Esophagus mucosa (tissue), 1 donor: ENCODE data around the gene C14orf119. TPM values are rescaled to one million over a fixed set of nuclear protein-coding genes. Genes with fewer than 3 reads are reported as not detected.

Experiments used
- ATAC-seq: fragments of 200-7000 bp; cut with Tn5 transposase; one replicate; pipeline ENCODE4 v1.9.1; 2020
- total RNA-seq: library from RNA; stranded (reverse); gene quantifications from one replicate; pipeline ENCODE4 v1.2.4, GENCODE V29; 2023
- donor health status: DM: yes; HTN: yes; CAD: no.

Gene C14orf119
- 34.7 TPM for total RNA-seq

- ATAC-seq, result peak; percentile 97
These were observed at the start of gene C14orf119 for GRCh38 chr14:23095196-23096108. Gene C14orf119, plus strand, starts transcription at chr14:23095505. Its CDS starts 2,154 bp downstream, at chr14:23097659.

GRCh38 chr14:23047034-23047634, 48.2 kb upstream of the C14orf119 start:
- peak; percentile 6 for ATAC-seq

GRCh38 chr14:23047751-23048693, 47.3 kb upstream of the C14orf119 start:
- no peak for ATAC-seq

GRCh38 chr14:23049011-23049410, 46.3 kb upstream of the C14orf119 start:
- no peak for ATAC-seq

- no peak for ATAC-seq
These were observed 43.9 kb upstream of the C14orf119 start for GRCh38 chr14:23051141-23052057.

- ATAC-seq, result peak; percentile 27
These were observed 43.1 kb upstream of the C14orf119 start for GRCh38 chr14:23052182-23052623.

- no peak for ATAC-seq
These were observed 42.6 kb upstream of the C14orf119 start for GRCh38 chr14:23052671-23053070.

GRCh38 chr14:23053426-23053825, 41.9 kb upstream of the C14orf119 start:
- ATAC-seq, result no peak

GRCh38 chr14:23054000-23054811, 41.1 kb upstream of the C14orf119 start:
- ATAC-seq, result no peak

- no peak for ATAC-seq
These were observed 40.2 kb upstream of the C14orf119 start for GRCh38 chr14:23055147-23055550.

GRCh38 chr14:23055621-23056144, 39.6 kb upstream of the C14orf119 start:
- ATAC-seq, result no peak

- ATAC-seq, result peak; percentile 45
These were observed 39.0 kb upstream of the C14orf119 start for GRCh38 chr14:23056145-23056955.

- peak; percentile 61 for ATAC-seq
These were observed 38.1 kb upstream of the C14orf119 start, which contains the start of gene CDH24 for GRCh38 chr14:23056956-23057756. Gene CDH24, minus strand, starts transcription at chr14:23057520. Its CDS starts 1,787 bp downstream, at chr14:23055733.

GRCh38 chr14:23057757-23058653, 37.3 kb upstream of the C14orf119 start:
- ATAC-seq, result peak; percentile 76

GRCh38 chr14:23058654-23059504, 36.4 kb upstream of the C14orf119 start:
- ATAC-seq, result no peak

GRCh38 chr14:23060536-23061260, 34.6 kb upstream of the C14orf119 start:
- no peak for ATAC-seq
